Measurements from ENCODE around the gene MRPS35. TPM values are rescaled to one million over a fixed set of nuclear protein-coding genes. Genes with fewer than 3 reads are reported as not detected.

Gene MRPS35
- total RNA-seq, 5 donors from 2014 or later (not counting 1 experiment from before 2014, with no cell fraction given) = 19.7 to 23.0 (median 22.5) TPM

Other genes with a start within 250 kb of the MRPS35 start
- 1 to 10 TPM; 4.1 to 6.1 (median 5.8) TPM for gene PPFIBP1, start 186.6 kb upstream of the MRPS35 start, total RNA-seq
- gene REP15, start 14.4 kb upstream of the MRPS35 start, total RNA-seq = under 1 TPM in 1 of 5 donors, not detected in 4; 0.46 TPM
- gene KLHL42, start 69.4 kb downstream of the MRPS35 start, total RNA-seq = 10 to 100 TPM; 16.5 to 28.0 (median 21.0) TPM
- not detected for gene MANSC4, start 69.4 kb downstream of the MRPS35 start, total RNA-seq

Measured in T-cell (primary cell).